GM06990 (cell line): ENCODE data around the gene HDAC4.

Experiments
- DNase-seq: peaks from one replicate; pipeline ENCODE4 v3.0.0-alpha.2; 2011; ENCODE audit not compliant: insufficient read length; ENCODE audit errors: extremely low read depth
- H3K27me3 ChIP-seq: replicated peaks from 2 replicates; pipeline ENCODE4 v1.6.0; 2011; ENCODE audit warnings: low read length; ENCODE audit not compliant: control insufficient read depth, insufficient read depth
- H3K36me3 ChIP-seq: 2 replicates; pipeline ENCODE4 v1.5.1; 2011; ENCODE audit warnings: low read length; ENCODE audit not compliant: control insufficient read depth, insufficient read depth
- H3K4me3 ChIP-seq: replicated peaks from 2 replicates; pipeline ENCODE4 v1.5.1; 2011; ENCODE audit warnings: low read depth, mild to moderate bottlenecking, control low read depth, low read length
- CTCF ChIP-seq: IDR thresholded peaks from 2 replicates; pipeline ENCODE4 v1.5.1; 2011; ENCODE audit warnings: low read length, control low read depth, mild to moderate bottlenecking, inconsistent platforms; ENCODE audit not compliant: insufficient read depth, poor library complexity, severe bottlenecking

Gene HDAC4

GRCh38 chr2:239052798-239053665 lies 347.8 kb downstream of the HDAC4 start:
- Histone ChIP-seq H3K4me3 (no peak overlapping the region), H3K27me3 (no peaks in the 10 kb centered on the region), H3K36me3 (no peaks in the 10 kb centered on the region)
- TF ChIP-seq CTCF, result no peak
- DNase-seq, result no peak

- DNase-seq, result no peak
- TF ChIP-seq CTCF, result no peak
These were observed 348.9 kb downstream of the HDAC4 start for GRCh38 chr2:239051891-239052445.

GRCh38 chr2:239050252-239050649 lies 350.6 kb downstream of the HDAC4 start:
- H3K4me3 ChIP-seq, result no peak overlapping the region
- TF ChIP-seq CTCF, result no peak
- H3K36me3 ChIP-seq, result no peaks in the 10 kb centered on the region
- no peak for DNase-seq
- H3K27me3 ChIP-seq, result no peaks in the 10 kb centered on the region

More at GRCh38 chr2:239051891-239052445, 348.9 kb downstream of the HDAC4 start:
- no peak overlapping the region for H3K4me3 ChIP-seq
- no peaks in the 10 kb centered on the region for H3K36me3 ChIP-seq
- no peaks in the 10 kb centered on the region for H3K27me3 ChIP-seq

- Histone ChIP-seq H3K27me3 (no peaks in the 10 kb centered on the region), H3K36me3 (no peaks in the 10 kb centered on the region), H3K4me3 (no peak overlapping the region)
- no peak for TF ChIP-seq CTCF
- no peak for DNase-seq
These were observed 351.2 kb downstream of the HDAC4 start for GRCh38 chr2:239049421-239050251.

GRCh38 chr2:239048736-239049135 lies 352.1 kb downstream of the HDAC4 start:
- DNase-seq, result no peak
- H3K36me3 ChIP-seq, result no peaks in the 10 kb centered on the region
- TF ChIP-seq CTCF, result no peak
- H3K4me3 ChIP-seq, result no peak overlapping the region
- no peaks in the 10 kb centered on the region for H3K27me3 ChIP-seq
